Psoas muscle (tissue), 8 donors: ENCODE measurements around the gene PLCB3. TPM values are rescaled to one million over a fixed set of nuclear protein-coding genes. Genes with fewer than 3 reads are reported as not detected.

ENCODE experiments used
- ATAC-seq, 4 donors: fragments of 200-7000 bp; cut with Tn5 transposase; one replicate each; pipeline ENCODE4 v1.9.1; 2020; ENCODE audit warnings: moderate library complexity in 3 of 4, mild to moderate bottlenecking in 2 of 4
- DNase-seq, 2 donors: peaks; one replicate each; pipeline ENCODE4 v3.0.0-alpha.2; 2020
- H3K27ac ChIP-seq: fragments of 200-600 bp; one replicate; pipeline ENCODE4 v1.8.0; 2022
- H3K27me3 ChIP-seq, 3 donors: fragments of 200-600 bp in 1 of 3; one replicate each; pipeline versions ENCODE4 v1.6.1 to v1.8.0; 2013 to 2022; ENCODE audit warnings: low read length in 2 of 3, mild to moderate bottlenecking in 2 of 3, moderate library complexity in 1 of 3; ENCODE audit not compliant: insufficient read depth in 3 of 3
- H3K36me3 ChIP-seq, 2 donors: fragments of 200-600 bp in 1 of 2; one replicate each; pipeline versions ENCODE4 v1.6.1 to v1.8.0; 2013 to 2022; ENCODE audit warnings: low read depth in 1 of 2, mild to moderate bottlenecking in 1 of 2, moderate library complexity in 1 of 2; ENCODE audit not compliant: insufficient read depth in 1 of 2
- H3K4me1 ChIP-seq: fragments of 200-600 bp; one replicate; pipeline ENCODE4 v1.8.0; 2022
- H3K4me3 ChIP-seq: fragments of 200-600 bp; one replicate; pipeline ENCODE4 v1.8.0; 2022; ENCODE audit warnings: mild to moderate bottlenecking
- H3K9me3 ChIP-seq: fragments of 200-600 bp; one replicate; pipeline ENCODE4 v1.8.0; 2022
- WGBS, 3 donors: extraction: QIAGEN DNeasy Blood & Tissue Kit; methylation state at CpG; one replicate each; pipeline versions ENCODE4 v1.1.6 to v1.1.7; 2013; 5-methylcytosine and 5-hydroxymethylcytosine counted together
- intact Hi-C, 2 donors: fragments of 100-400 bp; cut with DNase I; formaldehyde crosslinking; loops; one replicate each; pipeline versions ENCODE4 v1.11.0 to v1.14.2; 2022
- polyA plus RNA-seq, 3 donors: library from polyadenylated mRNA; stranded (reverse); fragments of 200-250 nt; gene quantifications; one replicate each; pipeline ENCODE4 v1.2.3, GENCODE V29; 2013
- total RNA-seq, 4 donors: library from RNA; stranded (reverse); fragmentation: NEBNext Ultra II Directional in 2 of 4; extraction: Animal tissue kit (Norgen Biotek cat#: 25700) in 2 of 4; gene quantifications; one replicate each; pipeline versions ENCODE4 v1.2.1 to v1.2.4, GENCODE V29; 2021 to 2023
- TF ChIP-seq, protein P1 (sequence below): fragments of 200-600 bp; IDR thresholded peaks from one replicate; pipeline ENCODE4 v1.8.0; 2022; ENCODE audit warnings: antibody characterized with exemption
- donor health status: healthy with polysubstance abuse.
- donor health status: DM: no; HTN: no; CAD: no; lungs with moderate emphysema.
- donor health status: Bipolar disorder and iron deficiency.
- donor health status: healthy.
- donor health status: DM: yes; HTN: yes; CAD: no.
- donor health status: DM: no; HTN: no; CAD: no.
- donor health status: DM: no; HTN: no; CAD: no.
- donor health status: DM: yes; HTN: yes; CAD: no.

Gene PLCB3
- total and polyA plus RNA-seq, 7 donors: 3.8 to 10.4 (median 5.9) TPM

DNA sequence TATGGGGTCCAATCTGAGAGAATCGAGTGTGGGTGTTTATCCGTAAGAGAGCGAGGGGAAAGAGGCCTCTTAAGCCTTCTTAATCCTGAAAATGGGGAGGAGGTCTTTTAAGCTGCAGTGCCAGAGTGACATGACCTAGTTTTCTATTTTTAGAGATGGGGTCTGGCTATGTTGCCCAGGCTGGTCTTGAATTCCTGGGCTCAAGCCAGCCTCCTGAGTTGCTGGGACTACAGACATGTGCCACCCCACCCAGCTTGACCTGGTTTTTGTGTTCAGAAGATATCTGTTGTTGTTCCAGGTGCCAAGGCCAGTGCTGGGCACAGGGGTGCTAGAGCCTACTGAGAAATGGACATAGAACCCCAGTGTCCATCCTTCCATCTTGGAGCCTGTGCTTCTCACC is 31.8 kb downstream of the PLCB3 start:
- Histone ChIP-seq H3K4me1 (peaks cover 25% of the 10 kb centered on the region), H3K27ac (no peak overlapping the region), H3K4me3 (peak overlapping the region; percentile 79), H3K27me3 (no peaks in the 10 kb centered on the region), H3K9me3 (no peaks in the 10 kb centered on the region), H3K36me3 (peaks cover 0 to 31% of the 10 kb centered on the region in 2 donors)
- WGBS, 3 donors: 90 to 94% (median 92%) methylated on average over 3 of the region's 3 CpGs
- DNase-seq (no peak), ATAC-seq (no peak)
- TF ChIP-seq, protein P1, sequence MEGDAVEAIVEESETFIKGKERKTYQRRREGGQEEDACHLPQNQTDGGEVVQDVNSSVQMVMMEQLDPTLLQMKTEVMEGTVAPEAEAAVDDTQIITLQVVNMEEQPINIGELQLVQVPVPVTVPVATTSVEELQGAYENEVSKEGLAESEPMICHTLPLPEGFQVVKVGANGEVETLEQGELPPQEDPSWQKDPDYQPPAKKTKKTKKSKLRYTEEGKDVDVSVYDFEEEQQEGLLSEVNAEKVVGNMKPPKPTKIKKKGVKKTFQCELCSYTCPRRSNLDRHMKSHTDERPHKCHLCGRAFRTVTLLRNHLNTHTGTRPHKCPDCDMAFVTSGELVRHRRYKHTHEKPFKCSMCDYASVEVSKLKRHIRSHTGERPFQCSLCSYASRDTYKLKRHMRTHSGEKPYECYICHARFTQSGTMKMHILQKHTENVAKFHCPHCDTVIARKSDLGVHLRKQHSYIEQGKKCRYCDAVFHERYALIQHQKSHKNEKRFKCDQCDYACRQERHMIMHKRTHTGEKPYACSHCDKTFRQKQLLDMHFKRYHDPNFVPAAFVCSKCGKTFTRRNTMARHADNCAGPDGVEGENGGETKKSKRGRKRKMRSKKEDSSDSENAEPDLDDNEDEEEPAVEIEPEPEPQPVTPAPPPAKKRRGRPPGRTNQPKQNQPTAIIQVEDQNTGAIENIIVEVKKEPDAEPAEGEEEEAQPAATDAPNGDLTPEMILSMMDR: no peak
- intact Hi-C loops: no loop called here

DNA sequence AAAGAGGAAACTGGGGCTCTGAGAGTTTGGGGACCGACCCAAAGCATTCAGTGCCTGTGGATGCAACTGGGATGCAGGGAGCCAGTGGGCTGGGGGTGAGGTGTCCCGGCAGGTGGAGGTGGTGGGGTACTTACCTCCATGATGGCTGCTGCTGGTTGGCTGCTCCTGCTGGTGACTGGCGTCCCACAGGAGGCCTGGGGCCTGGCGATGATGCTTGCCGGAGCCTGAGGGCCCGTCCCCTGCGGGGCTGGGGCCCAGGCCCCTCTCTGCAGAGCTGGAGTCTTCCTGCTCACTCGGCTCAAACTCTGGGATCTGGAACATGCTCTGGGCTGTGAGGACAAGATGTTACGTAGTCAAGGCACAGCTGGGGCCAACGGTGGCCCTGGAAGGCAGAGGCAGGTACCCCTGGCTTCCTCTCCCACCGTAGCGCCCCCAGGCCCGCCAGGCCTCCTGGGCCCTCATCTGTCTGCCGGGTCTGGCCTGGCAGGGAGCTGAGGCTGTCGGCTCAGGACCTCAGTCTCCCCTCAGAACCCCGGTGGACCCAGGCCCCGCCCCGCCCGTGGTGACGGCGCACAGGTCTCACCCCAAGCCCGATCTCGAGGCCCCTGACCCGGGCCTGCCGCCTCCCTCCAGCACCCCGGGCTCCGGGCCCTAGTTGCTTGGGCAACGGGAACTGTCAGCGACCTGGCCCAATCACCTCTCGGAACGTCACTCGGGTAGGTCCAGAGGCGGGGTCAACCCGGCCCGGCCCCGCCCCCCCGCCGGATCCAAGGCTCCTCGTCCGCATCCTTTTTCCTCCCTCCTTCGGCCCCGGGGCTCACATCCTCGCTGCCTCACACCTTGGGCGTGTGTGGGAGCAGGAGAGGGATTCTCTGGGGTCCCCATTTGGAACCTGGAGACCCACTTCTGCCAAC is 33.0 kb downstream of the PLCB3 start, which contains the start of gene BAD:
BAD (minus strand) TSS at position 618 of the 914 bp plus-strand sequence; CDS start at position 321, 297 bp downstream.
- Histone ChIP-seq H3K9me3 (no peaks in the 10 kb centered on the region), H3K27me3 (no peaks in the 10 kb centered on the region), H3K27ac (peak within 1 kb of the TSS; percentile 93), H3K4me3 (peak within 1 kb of the TSS; percentile 79), H3K4me1 (peaks cover 25% of the 10 kb centered on the region), H3K36me3 (peaks cover 0 to 19% of the 10 kb centered on the region in 2 donors)
- 2 to 3% (median 3%) methylated on average over 41 to 44 of the region's 44 CpGs for WGBS, 3 donors
- peak; percentile 87 to 93 (median 91) for ATAC-seq
- TF ChIP-seq, protein P1: no peak
- intact Hi-C loops: loop anchor here (2.0 kb wide), 2 partner anchors 14 to 58 kb away; no protein-coding TSS in a partner anchor
- peak; percentile 95 to 97 for DNase-seq

DNA sequence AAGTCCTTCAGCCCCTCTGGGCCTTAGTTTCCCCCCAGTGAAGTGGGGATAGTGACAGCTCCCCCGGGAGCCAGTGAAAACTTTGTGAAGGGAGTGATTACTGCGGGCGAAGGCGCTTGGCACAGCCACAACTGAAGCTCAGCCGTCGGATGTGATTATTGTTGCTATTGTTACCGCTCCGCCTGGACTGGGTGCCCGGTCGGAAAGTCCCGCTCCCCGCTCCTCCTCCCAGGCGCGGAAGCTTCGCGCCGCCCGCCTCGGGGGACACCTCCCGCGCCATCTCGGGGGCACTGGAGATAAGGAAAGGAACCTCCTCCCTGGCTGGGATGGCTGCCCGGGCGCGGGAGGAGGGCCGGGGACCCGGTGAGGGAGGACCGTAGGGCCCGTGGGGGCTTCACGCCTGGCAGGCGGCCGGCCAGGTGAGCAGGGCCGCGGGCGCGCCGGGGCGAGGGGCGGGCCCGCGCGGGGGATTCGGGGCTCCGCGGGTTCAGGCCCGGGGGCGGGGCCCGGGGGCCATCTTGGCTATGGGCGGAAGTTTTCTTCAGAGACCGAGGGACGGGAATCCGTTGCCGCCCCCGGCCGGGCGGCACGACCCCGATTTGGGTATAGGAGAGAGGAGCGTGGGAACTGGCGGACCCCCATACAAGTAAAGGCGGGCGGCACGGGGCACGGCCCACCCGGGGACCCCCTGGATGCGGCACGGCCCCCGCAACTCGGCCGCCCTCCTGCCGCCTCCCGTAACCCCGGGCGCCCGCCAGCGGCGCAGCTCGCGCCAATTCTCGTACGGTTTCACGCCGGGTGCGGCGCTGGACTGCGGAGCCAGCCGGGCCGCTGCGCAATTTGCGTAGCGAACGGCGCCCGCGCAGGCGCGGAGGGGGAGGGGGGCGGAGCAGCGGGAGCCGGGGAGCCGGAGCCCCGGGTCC is 33.9 kb downstream of the PLCB3 start, which contains the start of gene GPR137:
GPR137 (plus strand) TSS at position 887 of the 923 bp plus-strand sequence. CDS start 677 bp downstream, outside the sequence.
- TF ChIP-seq, protein P1: no peak
- intact Hi-C loops: loop anchor here (2.0 kb wide), 2 partner anchors 14 to 58 kb away; no protein-coding TSS in a partner anchor
- Histone ChIP-seq H3K27me3 (no peaks in the 10 kb centered on the region), H3K4me1 (peaks cover 25% of the 10 kb centered on the region), H3K36me3 (peaks cover 0 to 19% of the 10 kb centered on the region in 2 donors), H3K27ac (peak within 1 kb of the TSS; percentile 93), H3K4me3 (peak within 1 kb of the TSS; percentile 79), H3K9me3 (no peaks in the 10 kb centered on the region)
- 0 to 1% (median 1%) methylated on average over 47 to 102 of the region's 102 CpGs for WGBS, 3 donors
- DNase-seq: peak; percentile 87 to 92
- ATAC-seq: peak; percentile 68 to 76 (median 76)
